KMS-11 (cell line): Measurements from ENCODE around the gene AHCYL2.

Experiments used
- H2AFZ ChIP-seq: fragments of 200-600 bp; sonication (generic); 2 replicates; pipeline ENCODE4 v1.6.1; 2016; ENCODE audit warnings: antibody characterized with exemption, mixed run types, low read depth
- H3K27ac ChIP-seq: fragments of 200-600 bp; sonication (generic); 2 replicates; pipeline ENCODE4 v1.6.1; 2016; ENCODE audit warnings: mild to moderate bottlenecking, mixed run types
- H3K27me3 ChIP-seq: fragments of 200-600 bp; sonication (generic); 2 replicates; pipeline ENCODE4 v1.6.1; 2017; ENCODE audit warnings: mild to moderate bottlenecking, low read depth, mixed run types, moderate library complexity; ENCODE audit not compliant: insufficient read depth
- H3K36me3 ChIP-seq: fragments of 200-600 bp; sonication (generic); 2 replicates; pipeline ENCODE4 v1.6.1; 2017; ENCODE audit warnings: mild to moderate bottlenecking, mixed run types; ENCODE audit not compliant: insufficient read depth
- H3K4me1 ChIP-seq: fragments of 200-600 bp; sonication (generic); 2 replicates; pipeline ENCODE4 v1.6.1; 2016; ENCODE audit warnings: mild to moderate bottlenecking, low read depth, mixed run types; ENCODE audit not compliant: poor library complexity, severe bottlenecking
- H3K4me2 ChIP-seq: fragments of 200-600 bp; sonication (generic); 2 replicates; pipeline ENCODE4 v1.7.0; 2016; ENCODE audit warnings: mild to moderate bottlenecking, mixed run types
- H3K4me3 ChIP-seq: fragments of 200-600 bp; sonication (generic); IDR thresholded peaks from 2 replicates; pipeline ENCODE4 v1.6.1; 2017; ENCODE audit warnings: low read depth, low read length, mixed read lengths; ENCODE audit not compliant: insufficient read depth
- H3K79me2 ChIP-seq: fragments of 200-600 bp; sonication (generic); 2 replicates; pipeline ENCODE4 v1.6.1; 2016; ENCODE audit warnings: low read depth, mixed run types; ENCODE audit not compliant: insufficient read depth
- H3K9ac ChIP-seq: fragments of 200-600 bp; sonication (generic); 2 replicates; pipeline ENCODE4 v1.6.1; 2016; ENCODE audit warnings: mild to moderate bottlenecking, mixed run types
- H4K20me1 ChIP-seq: fragments of 200-600 bp; sonication (generic); 2 replicates; pipeline ENCODE4 v1.6.1; 2016; ENCODE audit warnings: mild to moderate bottlenecking, mixed run types; ENCODE audit not compliant: insufficient read depth
- CTCF ChIP-seq: fragments of 200-600 bp; sonication (generic); conservative IDR thresholded peaks from 2 replicates; pipeline ENCODE4 v1.6.1; 2017; ENCODE audit warnings: low read depth, mild to moderate bottlenecking, antibody characterized with exemption, low read length, moderate library complexity, mixed read lengths

The AHCYL2 gene

GRCh38 chr7:129427526-129428045 lies 202.8 kb downstream of the AHCYL2 start:
- no peaks in the 10 kb centered on the region for H3K79me2 ChIP-seq
- no peak overlapping the region for H3K4me3 ChIP-seq
- no peaks in the 10 kb centered on the region for H4K20me1 ChIP-seq
- H3K36me3 ChIP-seq, result no peaks in the 10 kb centered on the region
- H3K4me2 ChIP-seq, result no peak overlapping the region
- H3K9ac ChIP-seq, result no peak overlapping the region
- no peaks in the 10 kb centered on the region; the same call in 1 of the 2 replicates for H3K27me3 ChIP-seq
- no peak for TF ChIP-seq CTCF
- peaks cover 7% of the 10 kb centered on the region for H3K4me1 ChIP-seq
- no peak overlapping the region for H3K27ac ChIP-seq
- H2AFZ ChIP-seq, result no peak overlapping the region

DNA sequence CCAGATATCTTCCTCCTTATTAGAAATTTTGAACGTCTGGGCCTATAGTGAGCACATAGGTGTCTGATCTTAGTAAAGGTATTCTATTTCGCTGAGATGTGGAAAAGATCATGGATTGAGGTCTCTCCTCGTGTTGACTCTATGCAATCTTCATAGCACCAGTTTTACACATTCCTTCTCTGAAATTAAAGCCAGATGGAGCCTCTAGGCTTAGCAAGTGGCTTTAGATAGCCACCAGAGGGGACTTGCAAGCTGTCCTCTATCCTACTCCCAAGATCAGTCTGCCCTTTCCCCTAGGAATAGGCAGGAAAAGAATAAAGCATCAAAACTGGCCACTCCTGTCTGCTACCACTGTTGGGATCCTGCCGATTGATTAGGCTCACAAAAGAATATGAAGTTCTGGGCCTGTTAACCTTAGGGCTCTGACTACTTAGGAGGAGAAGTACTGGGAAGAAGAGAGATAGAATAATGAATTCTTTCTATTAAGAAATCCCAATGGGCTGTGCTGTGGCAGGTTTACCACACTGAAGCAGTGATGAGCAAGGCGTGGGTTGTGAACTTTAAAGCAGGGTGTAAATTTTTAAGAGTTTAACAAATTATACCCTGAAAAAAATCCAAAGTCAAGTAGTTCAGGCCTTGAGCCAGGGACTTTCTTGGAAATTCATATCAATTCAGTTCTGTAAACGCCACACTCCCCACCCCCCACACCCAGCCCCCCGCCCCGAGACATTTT lies 207.2 kb downstream of the AHCYL2 start:
- Histone ChIP-seq H3K79me2 (no peaks in the 10 kb centered on the region), H3K27ac (no peak overlapping the region), H3K36me3 (no peaks in the 10 kb centered on the region), H3K4me3 (no peak overlapping the region), H2AFZ (no peak overlapping the region), H3K27me3 (peaks cover 6% of the 10 kb centered on the region; the same call in 1 of the 2 replicates), H3K4me1 (peaks cover 5% of the 10 kb centered on the region), H3K9ac (no peak overlapping the region), H3K4me2 (no peak overlapping the region), H4K20me1 (no peaks in the 10 kb centered on the region)
- TF ChIP-seq CTCF, result no peak

DNA sequence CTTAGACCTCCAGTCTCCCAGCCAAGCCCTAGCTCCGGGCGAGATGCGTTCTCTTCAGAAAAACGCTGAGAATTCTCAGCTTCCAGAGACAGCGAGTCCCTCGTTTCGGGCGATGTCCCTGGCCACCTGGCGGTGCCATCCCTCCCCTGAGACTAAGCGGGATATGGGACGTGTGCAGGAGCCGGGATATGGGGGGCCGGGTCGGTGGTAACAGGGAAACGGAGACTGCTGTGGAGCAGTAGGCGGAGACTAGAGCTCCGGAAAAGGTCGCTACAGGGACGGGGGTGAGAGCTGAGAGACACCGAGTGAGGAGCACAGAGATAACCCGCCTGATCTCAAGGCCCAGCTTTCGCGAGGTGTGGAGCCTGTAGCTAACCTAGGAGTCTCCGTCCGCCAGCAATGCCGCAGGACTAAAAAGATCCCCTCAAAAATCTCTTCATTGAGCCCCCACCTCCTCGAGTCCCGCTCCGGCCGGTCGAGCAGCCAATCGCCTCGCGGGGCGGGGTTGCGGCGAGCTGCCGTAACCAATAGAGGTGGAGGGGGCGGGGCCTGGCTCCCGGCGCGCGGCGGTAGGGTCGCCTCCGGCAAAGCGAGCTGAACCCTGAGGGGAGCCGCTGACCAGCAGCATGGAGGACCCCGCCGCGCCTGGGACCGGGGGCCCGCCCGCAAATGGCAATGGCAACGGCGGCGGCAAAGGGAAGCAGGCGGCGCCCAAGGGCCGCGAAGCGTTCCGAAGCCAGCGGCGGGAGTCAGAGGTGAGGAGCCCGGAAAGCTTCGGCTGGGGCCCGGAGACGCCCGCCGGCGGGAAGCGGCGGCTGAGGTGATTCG lies 209.2 kb downstream of the AHCYL2 start, which contains the start of gene STRIP2:
Gene STRIP2 (plus strand): TSS at position 586 of the 828 bp plus-strand sequence. CDS start 41 bp downstream, at position 627.
- peak within 1 kb of the TSS; percentile 82 for H3K4me2 ChIP-seq
- no peak within 1 kb of the TSS for H3K27ac ChIP-seq
- H3K4me1 ChIP-seq, result peaks cover 5% of the 10 kb centered on the region
- no peak for TF ChIP-seq CTCF
- no peak within 1 kb of the TSS for H3K4me3 ChIP-seq
- H3K36me3 ChIP-seq, result no peaks in the 10 kb centered on the region
- H4K20me1 ChIP-seq, result no peaks in the 10 kb centered on the region
- H3K27me3 ChIP-seq, result peaks cover 6% of the 10 kb centered on the region; the same call in 1 of the 2 replicates
- no peaks in the 10 kb centered on the region for H3K79me2 ChIP-seq
- H2AFZ ChIP-seq, result peak within 1 kb of the TSS; percentile 90
- peak within 1 kb of the TSS; percentile 54 for H3K9ac ChIP-seq

- Histone ChIP-seq H3K27ac (no peak overlapping the region), H3K27me3 (peaks cover 6% of the 10 kb centered on the region; the same call in 1 of the 2 replicates)
Observed at GRCh38 chr7:129434675-129435318, 210.0 kb downstream of the AHCYL2 start.

More at GRCh38 chr7:129434675-129435318, 210.0 kb downstream of the AHCYL2 start:
- no peak overlapping the region for H3K4me3 ChIP-seq
- peak overlapping the region; percentile 90 for H2AFZ ChIP-seq
- no peaks in the 10 kb centered on the region for H3K36me3 ChIP-seq
- H3K9ac ChIP-seq, result peak overlapping the region; percentile 54
- peaks cover 5% of the 10 kb centered on the region for H3K4me1 ChIP-seq
- H4K20me1 ChIP-seq, result no peaks in the 10 kb centered on the region
- H3K4me2 ChIP-seq, result peak overlapping the region; percentile 82
- no peaks in the 10 kb centered on the region for H3K79me2 ChIP-seq
- TF ChIP-seq CTCF, result no peak
